Measurements from ENCODE around the gene TBX2. TPM values are rescaled to one million over a fixed set of nuclear protein-coding genes. Genes with fewer than 3 reads are reported as not detected.
A peak's percentile ranks its signal among the peaks of the same experiment; 100 is the strongest.

TBX2 gene
- total RNA-seq, 1 donor from 2014 or later = 16.1 TPM

DNA sequence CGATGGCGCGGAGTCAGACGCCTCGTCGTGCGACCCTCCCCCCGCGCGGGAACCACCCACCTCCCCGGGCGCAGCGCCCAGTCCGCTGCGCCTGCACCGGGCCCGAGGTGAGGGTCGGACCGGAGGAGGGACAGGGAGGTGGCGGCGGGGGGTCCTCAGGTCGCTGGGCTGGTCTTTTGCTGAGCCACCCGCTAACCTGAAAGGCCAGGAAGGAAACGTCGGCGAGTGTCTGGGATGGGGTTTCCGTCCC is 4.9 kb downstream of the TBX2 start:
- Mint-ChIP-seq H3K4me1 (peaks cover 31% of the 10 kb centered on the region), H3K36me3 (ENCODE audit: low read depth) (peaks cover 19% of the 10 kb centered on the region), H3K9me3 (no peaks in the 10 kb centered on the region), H3K27me3 (ENCODE audit: low read depth) (peaks cover 88% of the 10 kb centered on the region), H3K4me3 (no peak overlapping the region), H3K27ac (ENCODE audit: unreplicated experiment) (no peak overlapping the region)
- DNase-seq (ENCODE audit: low read depth, low spot score) = no peak
- TF ChIP-seq, protein P1, sequence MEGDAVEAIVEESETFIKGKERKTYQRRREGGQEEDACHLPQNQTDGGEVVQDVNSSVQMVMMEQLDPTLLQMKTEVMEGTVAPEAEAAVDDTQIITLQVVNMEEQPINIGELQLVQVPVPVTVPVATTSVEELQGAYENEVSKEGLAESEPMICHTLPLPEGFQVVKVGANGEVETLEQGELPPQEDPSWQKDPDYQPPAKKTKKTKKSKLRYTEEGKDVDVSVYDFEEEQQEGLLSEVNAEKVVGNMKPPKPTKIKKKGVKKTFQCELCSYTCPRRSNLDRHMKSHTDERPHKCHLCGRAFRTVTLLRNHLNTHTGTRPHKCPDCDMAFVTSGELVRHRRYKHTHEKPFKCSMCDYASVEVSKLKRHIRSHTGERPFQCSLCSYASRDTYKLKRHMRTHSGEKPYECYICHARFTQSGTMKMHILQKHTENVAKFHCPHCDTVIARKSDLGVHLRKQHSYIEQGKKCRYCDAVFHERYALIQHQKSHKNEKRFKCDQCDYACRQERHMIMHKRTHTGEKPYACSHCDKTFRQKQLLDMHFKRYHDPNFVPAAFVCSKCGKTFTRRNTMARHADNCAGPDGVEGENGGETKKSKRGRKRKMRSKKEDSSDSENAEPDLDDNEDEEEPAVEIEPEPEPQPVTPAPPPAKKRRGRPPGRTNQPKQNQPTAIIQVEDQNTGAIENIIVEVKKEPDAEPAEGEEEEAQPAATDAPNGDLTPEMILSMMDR (conservative IDR thresholded peaks at IDR 0.05) = no peak

DNA sequence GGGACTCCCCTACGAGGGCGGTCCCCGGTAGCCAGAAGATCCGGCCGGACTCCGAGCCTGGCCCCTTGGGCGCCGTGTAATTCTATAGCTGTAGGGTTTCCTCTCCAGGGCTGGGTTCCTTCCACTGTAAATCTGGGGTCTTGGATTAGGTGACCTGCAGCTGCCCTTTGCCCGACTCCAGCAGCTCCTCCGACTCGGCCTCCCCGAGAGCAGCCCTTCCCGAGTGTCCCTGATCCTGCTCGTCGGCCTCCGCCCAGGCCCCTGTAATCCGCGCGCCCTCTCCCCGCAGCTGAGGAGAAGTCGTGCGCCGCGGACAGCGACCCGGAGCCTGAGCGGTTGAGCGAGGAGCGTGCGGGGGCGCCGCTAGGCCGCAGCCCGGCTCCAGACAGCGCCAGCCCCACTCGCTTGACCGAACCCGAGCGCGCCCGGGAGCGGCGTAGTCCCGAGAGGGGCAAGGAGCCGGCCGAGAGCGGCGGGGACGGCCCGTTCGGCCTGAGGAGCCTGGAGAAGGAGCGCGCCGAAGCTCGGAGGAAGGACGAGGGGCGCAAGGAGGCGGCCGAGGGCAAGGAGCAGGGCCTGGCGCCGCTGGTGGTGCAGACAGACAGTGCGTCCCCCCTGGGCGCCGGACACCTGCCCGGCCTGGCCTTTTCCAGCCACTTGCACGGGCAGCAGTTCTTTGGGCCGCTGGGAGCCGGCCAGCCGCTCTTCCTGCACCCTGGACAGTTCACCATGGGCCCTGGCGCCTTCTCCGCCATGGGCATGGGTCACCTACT is 5.5 kb downstream of the TBX2 start:
- TF ChIP-seq, protein P1 (conservative IDR thresholded peaks at IDR 0.05) = no peak
- Mint-ChIP-seq H3K27me3 (ENCODE audit: low read depth) (peaks cover 91% of the 10 kb centered on the region), H3K36me3 (ENCODE audit: low read depth) (peaks cover 19% of the 10 kb centered on the region), H3K27ac (ENCODE audit: unreplicated experiment) (no peak overlapping the region), H3K4me1 (peaks cover 31% of the 10 kb centered on the region), H3K4me3 (no peak overlapping the region), H3K9me3 (no peaks in the 10 kb centered on the region)
- no peak for DNase-seq (ENCODE audit: low read depth, low spot score)

DNA sequence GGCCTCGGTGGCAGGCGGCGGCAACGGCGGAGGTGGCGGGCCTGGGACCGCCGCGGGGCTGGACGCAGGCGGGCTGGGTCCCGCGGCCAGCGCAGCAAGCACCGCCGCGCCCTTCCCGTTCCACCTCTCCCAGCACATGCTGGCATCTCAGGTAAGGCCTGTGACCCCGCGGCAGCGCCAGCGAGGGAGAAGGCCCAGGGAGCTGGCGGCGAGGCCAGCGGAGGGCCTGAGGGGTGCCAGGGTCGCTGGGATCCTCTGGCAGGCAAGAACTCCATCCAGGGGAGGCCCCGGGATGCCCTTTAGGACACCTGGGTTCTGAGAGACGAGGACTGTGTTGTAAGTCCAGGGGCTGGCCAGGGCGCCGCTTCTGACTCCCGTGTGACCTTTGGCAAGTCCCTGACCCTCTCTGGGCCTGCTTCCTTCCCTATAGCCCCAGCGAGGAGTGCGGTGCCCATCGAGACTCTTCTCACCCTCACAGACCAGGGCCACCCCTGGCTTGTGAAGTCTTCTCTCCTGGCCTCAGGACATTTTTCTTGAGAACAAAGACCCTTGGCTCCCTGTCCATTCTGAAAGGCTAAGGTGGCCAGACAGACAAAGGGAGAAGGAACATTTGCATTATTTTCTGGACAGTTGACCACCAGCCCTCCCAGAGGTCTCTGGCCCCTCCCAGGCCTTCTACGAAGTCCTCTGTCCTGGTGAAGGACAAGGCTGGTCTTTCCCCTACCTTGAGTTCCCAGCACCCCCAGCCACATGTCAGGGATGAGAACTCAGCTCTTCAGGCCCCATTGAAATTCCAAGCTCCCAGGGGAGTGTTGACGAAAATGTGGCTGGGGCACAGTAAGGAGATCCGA is 6.3 kb downstream of the TBX2 start:
- Mint-ChIP-seq H3K36me3 (ENCODE audit: low read depth) (peaks cover 19% of the 10 kb centered on the region), H3K27me3 (ENCODE audit: low read depth) (peaks cover 93% of the 10 kb centered on the region), H3K9me3 (no peaks in the 10 kb centered on the region), H3K27ac (ENCODE audit: unreplicated experiment) (no peak overlapping the region), H3K4me3 (peak overlapping the region; percentile 72), H3K4me1 (peaks cover 38% of the 10 kb centered on the region)
- TF ChIP-seq, protein P1 (conservative IDR thresholded peaks at IDR 0.05) = no peak
- DNase-seq (ENCODE audit: low read depth, low spot score) = no peak

DNA sequence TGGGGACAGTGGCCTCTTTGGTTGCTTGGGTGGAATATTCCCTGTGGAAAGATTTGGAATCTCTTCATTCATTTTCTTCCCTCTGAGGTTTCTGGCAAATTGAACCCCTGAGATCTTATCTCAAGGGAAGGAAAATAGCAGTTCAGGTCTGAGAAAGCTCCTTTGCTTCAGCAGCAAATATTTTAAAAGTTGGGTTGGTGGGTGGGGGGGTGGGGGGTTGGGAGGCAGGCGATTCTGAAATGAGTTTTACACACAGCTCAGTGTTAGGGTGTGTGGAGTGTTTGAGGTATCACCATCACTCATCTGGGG is 6.8 kb downstream of the TBX2 start:
- H3K27me3 Mint-ChIP-seq (ENCODE audit: low read depth) = peaks cover 90% of the 10 kb centered on the region
- TF ChIP-seq, protein P1 (conservative IDR thresholded peaks at IDR 0.05) = no peak
- DNase-seq (ENCODE audit: low read depth, low spot score) = no peak
- no peak overlapping the region for H3K27ac Mint-ChIP-seq (ENCODE audit: unreplicated experiment)
- peaks cover 16% of the 10 kb centered on the region for H3K36me3 Mint-ChIP-seq (ENCODE audit: low read depth)
- peaks cover 32% of the 10 kb centered on the region for H3K4me1 Mint-ChIP-seq
- H3K4me3 Mint-ChIP-seq = peak overlapping the region; percentile 72
- no peaks in the 10 kb centered on the region for H3K9me3 Mint-ChIP-seq

DNA sequence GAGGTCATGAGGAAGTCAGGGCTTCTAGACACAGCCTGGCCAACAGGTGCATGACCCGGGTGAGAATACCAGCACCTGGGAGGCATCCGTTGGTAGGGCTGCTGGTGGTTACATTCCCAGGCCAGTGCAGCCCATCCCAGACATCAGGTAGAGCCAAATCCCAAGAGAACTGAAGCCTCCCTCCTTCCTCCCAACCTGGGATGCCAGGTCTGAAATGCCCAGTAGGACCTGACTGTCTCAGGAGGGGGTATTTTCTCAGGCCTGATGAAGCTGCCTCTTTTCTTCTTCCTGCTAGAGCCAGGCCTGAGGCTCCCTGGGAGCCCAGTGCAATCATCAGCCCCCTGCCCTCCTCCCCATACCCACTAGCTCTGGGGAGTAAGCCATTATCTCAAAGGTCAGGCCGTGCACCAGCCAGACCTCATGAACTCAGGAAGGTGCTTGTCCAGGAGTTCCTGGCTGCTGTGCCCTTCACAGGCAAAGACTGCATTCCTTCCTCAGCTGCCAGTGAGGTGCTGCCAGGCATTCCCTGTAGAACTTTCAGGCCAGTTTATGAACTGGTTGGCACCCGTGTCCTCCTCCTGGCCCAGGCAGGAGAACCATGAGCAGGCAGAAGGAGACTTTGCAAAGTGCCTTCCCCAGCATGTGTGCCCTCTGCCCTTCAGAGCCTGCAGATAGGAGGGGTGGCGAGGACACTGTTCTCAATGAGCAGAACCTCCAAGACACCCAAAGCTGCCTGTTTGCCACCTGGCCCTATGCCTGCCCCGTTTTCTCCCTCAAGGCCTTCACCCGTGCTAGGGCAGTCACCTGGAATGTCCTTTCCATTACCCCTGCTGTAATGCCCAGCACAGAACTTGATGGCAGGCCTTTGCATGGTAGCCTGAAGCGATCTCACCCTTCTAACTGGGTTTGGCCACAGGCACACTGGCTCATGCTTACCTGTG is 7.6 kb downstream of the TBX2 start:
- H3K4me3 Mint-ChIP-seq = peak overlapping the region; percentile 56
- no peak overlapping the region for H3K27ac Mint-ChIP-seq (ENCODE audit: unreplicated experiment)
- DNase-seq (ENCODE audit: low read depth, low spot score) = no peak
- peaks cover 14% of the 10 kb centered on the region for H3K36me3 Mint-ChIP-seq (ENCODE audit: low read depth)
- H3K4me1 Mint-ChIP-seq = peaks cover 29% of the 10 kb centered on the region
- H3K9me3 Mint-ChIP-seq = no peaks in the 10 kb centered on the region
- H3K27me3 Mint-ChIP-seq (ENCODE audit: low read depth) = peaks cover 84% of the 10 kb centered on the region
- TF ChIP-seq, protein P1 (conservative IDR thresholded peaks at IDR 0.05) = no peak

All from neural crest cell (in vitro differentiated cells).